ENCODE data around the gene IER2. TPM values are rescaled to one million over a fixed set of nuclear protein-coding genes. Genes with fewer than 3 reads are reported as not detected.

The IER2 gene
- total and polyA plus RNA-seq, 2 of the 8 experiments (the other 6 are each of a cell fraction or from before 2014, with no cell fraction given) = 84.5 to 138 TPM

- Histone ChIP-seq H2BK120ac (replicated peaks; ENCODE audit: low read depth, low read length) (peak overlapping the region; percentile 18), H3K36me3 (ENCODE audit: control insufficient read depth in 2 of 4, insufficient read depth in 4 of 4, low read length in 3 of 4) (peaks cover 0 to 7% (median 2%) of the 10 kb centered on the region in 4 experiments; a peak in 2 of 8 replicates), H2BK15ac (ENCODE audit: low read length) (no peak overlapping the region), H3K79me1 (ENCODE audit: low read depth, low read length) (peaks cover 3% of the 10 kb centered on the region), H3K4me1 (replicated peaks in 1 of 4; ENCODE audit: control insufficient read depth in 3 of 4, insufficient read depth in 4 of 4, low read length in 3 of 4) (peaks cover 0 to 8% (median 6%) of the 10 kb centered on the region in 4 experiments), H3K4me3 (ENCODE audit: extremely low read depth in 1 of 4, insufficient read depth in 2 of 4, low read depth in 3 of 4, low read length in 4 of 4) (peak overlapping the region; percentile 90 to 99 (median 92)), H3K79me2 (ENCODE audit: control insufficient read depth in 1 of 2, insufficient read depth in 2 of 2, low read length in 2 of 2) (peaks cover 17 to 40% of the 10 kb centered on the region in 2 experiments), H4K8ac (ENCODE audit: extremely low read depth, insufficient read depth, low read length) (peak overlapping the region; percentile 93; the same call in 1 of the 2 replicates), H3K27ac (ENCODE audit: low read depth, low read length) (peak overlapping the region; percentile 89), H3K14ac (ENCODE audit: insufficient read length) (peak overlapping the region; percentile 14), H4K91ac (replicated peaks; ENCODE audit: insufficient read length, low read length) (peak overlapping the region; percentile 69), H3K18ac (ENCODE audit: extremely low read depth, low read length) (peak overlapping the region; percentile 80), H3K4me2 (ENCODE audit: insufficient read depth in 1 of 2, low read depth in 2 of 2, low read length in 2 of 2) (peak overlapping the region; percentile 77 to 82), H4K20me1 (replicated peaks in 1 of 2; ENCODE audit: control insufficient read depth in 1 of 2, insufficient read depth in 2 of 2, low read length in 2 of 2) (peaks cover 7 to 11% of the 10 kb centered on the region in 2 experiments), H3K27me3 (replicated peaks in 1 of 4; ENCODE audit: control insufficient read depth in 3 of 4, extremely low read depth in 1 of 4, insufficient read depth in 3 of 4, low read length in 3 of 4) (no peaks in the 10 kb centered on the region; a peak in 2 of 7 replicates), H2BK20ac (ENCODE audit: low read length) (no peak overlapping the region), H2BK12ac (ENCODE audit: low read depth, low read length) (peak overlapping the region; percentile 92; the same call in 1 of the 2 replicates), H3K9ac (replicated peaks in 1 of 4; ENCODE audit: extremely low read depth in 1 of 4, low read depth in 3 of 4, low read length in 3 of 4) (peak overlapping the region; percentile 82 to 97 (median 94)), H3K23me2 (ENCODE audit: low read depth, low read length) (peaks cover 24% of the 10 kb centered on the region), H4K5ac (ENCODE audit: insufficient read length, low read depth, low read length) (peak overlapping the region; percentile 58), H2AFZ (ENCODE audit: low read length) (no peak overlapping the region), H3K56ac (replicated peaks; ENCODE audit: insufficient read length, low read depth, low read length) (peak overlapping the region; percentile 71), H2AK5ac (ENCODE audit: low read depth, low read length) (no peak overlapping the region; the same call in 1 of the 2 replicates), H3K9me3 (ENCODE audit: insufficient read depth in 2 of 2, low read depth in 1 of 2, low read length in 1 of 2) (no peaks in the 10 kb centered on the region), H3K23ac (ENCODE audit: insufficient read length) (no peak overlapping the region), H2BK5ac (ENCODE audit: low read depth, low read length) (peak overlapping the region; percentile 99), H3K4ac (replicated peaks; ENCODE audit: insufficient read length, low read depth, low read length) (peak overlapping the region; percentile 63)
- ChIA-PET POLR2A (ENCODE audit: partially characterized antibody) (interaction anchor here (0.5 to 9.6 kb wide), 19 partner anchors 12 to 457 kb away, joined by 3 to 530 read pairs (median 6); partner anchors contain the start of genes NACC1 and TRMT1), CTCF (ENCODE audit: partially characterized antibody) (interaction anchor here (0.6 to 1.3 kb wide), 5 partner anchors 9 to 268 kb away, joined by 3 to 4 read pairs (median 3); no protein-coding TSS in a partner anchor)
- DNase-seq (ENCODE audit: low read depth in 1 of 2, low spot score in 2 of 2) (peak in 1 of 2 experiments; percentile 53), FAIRE-seq (no peak)
- 2% methylated on average over 21 of the region's 21 CpGs; no CpG with 5 or more reads in 1 of the 2 experiments for WGBS, 2 experiments (ENCODE audit: extremely low coverage in 1 of 2, insufficient coverage in 1 of 2, insufficient read length in 1 of 2, insufficient replicate concordance in 2 of 2, low coverage in 1 of 2, low lambda C conversion rate in 2 of 2, missing lambda C conversion rate in 1 of 2)
- TF ChIP-seq EZH2 (IDR thresholded peaks at IDR 0.05; ENCODE audit: low read depth, low read length, severe bottlenecking) (no peak), POLR2AphosphoS5 (IDR thresholded peaks at IDR 0.05; ENCODE audit: low read depth, low read length) (peak; percentile 70), RAD21 (IDR thresholded peaks at IDR 0.05 in 1 of 2, conservative IDR thresholded peaks at IDR 0.05 in 1 of 2; ENCODE audit: low read depth in 2 of 2, low read length in 2 of 2) (no peak)
These were observed 4.1 kb downstream of the IER2 start for GRCh38 chr19:13154241-13154778.

Measured in H1 (cell line).